ENCODE data around the gene MOB4.
A peak's percentile ranks its signal among the peaks of the same experiment; 100 is the strongest.

Gene MOB4

DNA sequence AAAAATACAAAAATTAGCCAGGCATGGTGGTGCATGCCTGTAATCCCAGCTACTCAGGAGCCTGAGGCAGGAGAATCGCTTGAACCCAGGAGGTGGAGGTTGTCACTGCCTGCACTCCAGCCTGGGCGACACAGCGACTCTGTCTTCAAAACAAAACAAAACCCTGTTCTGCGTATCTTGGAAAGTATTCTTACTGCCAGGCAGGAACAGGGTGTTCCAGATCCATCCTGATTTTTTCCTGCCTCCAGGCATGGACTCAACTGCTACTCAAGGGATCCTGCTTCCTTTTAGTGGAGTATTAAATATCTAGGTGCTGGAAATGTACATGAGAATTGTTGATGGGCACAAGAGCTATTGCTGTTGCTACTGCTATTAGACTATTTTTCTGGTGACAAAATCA, 28.5 kb upstream of the MOB4 start:
- CTCF ChIA-PET = no interaction called here
- DNase-seq (ENCODE audit: extremely low spot score) = no peak
- TF ChIP-seq, protein P1, sequence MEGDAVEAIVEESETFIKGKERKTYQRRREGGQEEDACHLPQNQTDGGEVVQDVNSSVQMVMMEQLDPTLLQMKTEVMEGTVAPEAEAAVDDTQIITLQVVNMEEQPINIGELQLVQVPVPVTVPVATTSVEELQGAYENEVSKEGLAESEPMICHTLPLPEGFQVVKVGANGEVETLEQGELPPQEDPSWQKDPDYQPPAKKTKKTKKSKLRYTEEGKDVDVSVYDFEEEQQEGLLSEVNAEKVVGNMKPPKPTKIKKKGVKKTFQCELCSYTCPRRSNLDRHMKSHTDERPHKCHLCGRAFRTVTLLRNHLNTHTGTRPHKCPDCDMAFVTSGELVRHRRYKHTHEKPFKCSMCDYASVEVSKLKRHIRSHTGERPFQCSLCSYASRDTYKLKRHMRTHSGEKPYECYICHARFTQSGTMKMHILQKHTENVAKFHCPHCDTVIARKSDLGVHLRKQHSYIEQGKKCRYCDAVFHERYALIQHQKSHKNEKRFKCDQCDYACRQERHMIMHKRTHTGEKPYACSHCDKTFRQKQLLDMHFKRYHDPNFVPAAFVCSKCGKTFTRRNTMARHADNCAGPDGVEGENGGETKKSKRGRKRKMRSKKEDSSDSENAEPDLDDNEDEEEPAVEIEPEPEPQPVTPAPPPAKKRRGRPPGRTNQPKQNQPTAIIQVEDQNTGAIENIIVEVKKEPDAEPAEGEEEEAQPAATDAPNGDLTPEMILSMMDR (IDR thresholded peaks at IDR 0.05; ENCODE audit: control extremely low read depth, extremely low read depth, low read depth, missing control alignments) = no peak
- POLR2A ChIA-PET = interaction anchor here (1.1 kb wide), 1 partner anchor 12 kb away, joined by 3 read pairs; the partner anchor contains the start of gene HSPD1

DNA sequence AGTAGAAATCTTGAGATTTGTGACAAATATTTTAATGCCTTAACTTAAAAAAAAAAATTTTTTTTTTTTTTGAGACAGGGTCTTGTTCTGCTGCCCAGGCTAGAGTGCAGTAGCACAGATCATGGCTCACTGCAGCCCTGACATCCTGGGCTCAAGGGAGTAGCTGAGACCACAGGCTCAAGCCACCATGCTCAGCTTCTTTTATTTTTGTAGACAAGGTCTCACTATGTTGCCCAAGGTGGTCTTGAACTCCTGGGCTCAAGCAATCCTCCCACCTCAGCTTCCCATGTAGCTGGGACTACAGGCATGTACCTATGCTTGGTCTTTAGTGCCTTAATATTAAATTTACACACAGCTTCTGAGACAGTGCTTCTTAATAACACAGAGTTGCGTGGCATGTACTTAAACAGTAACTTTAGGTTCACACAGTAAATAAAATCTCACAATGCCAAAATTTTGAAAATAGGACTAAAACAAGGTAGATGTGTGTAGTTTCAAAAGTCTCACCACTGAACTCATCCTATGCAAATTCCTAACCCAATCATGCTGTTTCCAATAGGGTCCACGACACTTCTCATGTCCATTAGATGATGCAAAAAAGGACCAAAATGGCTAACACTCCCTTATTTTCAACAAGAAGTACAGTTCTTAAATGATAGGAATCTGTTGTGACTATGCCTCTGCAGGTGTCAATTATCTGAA, 20.3 kb upstream of the MOB4 start:
- ChIA-PET CTCF (interaction anchor here (1.0 to 1.8 kb wide), 2 partner anchors 18 to 40 kb away, joined by 3 to 6 read pairs; no protein-coding TSS in a partner anchor), POLR2A (no interaction called here)
- DNase-seq (ENCODE audit: extremely low spot score) = no peak
- TF ChIP-seq, protein P1 (IDR thresholded peaks at IDR 0.05; ENCODE audit: control extremely low read depth, extremely low read depth, low read depth, missing control alignments) = no peak

DNA sequence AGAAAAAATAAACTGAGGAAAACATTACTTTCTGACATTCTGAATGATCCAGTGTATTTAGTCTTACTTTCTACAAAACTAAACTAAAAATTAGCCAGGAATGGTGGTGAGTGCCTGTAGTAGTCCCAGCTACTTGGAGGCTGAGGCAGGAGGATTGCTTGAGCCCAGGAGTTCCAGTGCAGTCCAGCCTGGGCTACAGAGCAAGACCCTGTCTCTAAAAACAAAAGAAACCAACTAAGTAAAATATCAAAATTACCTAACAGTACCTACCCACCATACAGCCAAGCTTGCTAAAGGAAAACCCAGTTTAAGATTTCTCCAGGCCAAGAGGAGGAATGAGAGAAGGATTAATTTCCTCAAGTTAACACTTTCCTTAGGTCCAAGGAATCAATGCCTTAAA, 19.2 kb upstream of the MOB4 start:
- TF ChIP-seq, protein P1 (IDR thresholded peaks at IDR 0.05; ENCODE audit: control extremely low read depth, extremely low read depth, low read depth, missing control alignments) = no peak
- no peak for DNase-seq (ENCODE audit: extremely low spot score)
- ChIA-PET CTCF (interaction anchor here (1.0 to 1.8 kb wide), 3 partner anchors 11 to 41 kb away, joined by 3 to 6 read pairs (median 3); no protein-coding TSS in a partner anchor), POLR2A (interaction anchor here (0.8 to 1.1 kb wide), 2 partner anchors 19 to 44 kb away, joined by 3 read pairs; partner anchors contain the start of genes COQ10B and MOB4)

DNA sequence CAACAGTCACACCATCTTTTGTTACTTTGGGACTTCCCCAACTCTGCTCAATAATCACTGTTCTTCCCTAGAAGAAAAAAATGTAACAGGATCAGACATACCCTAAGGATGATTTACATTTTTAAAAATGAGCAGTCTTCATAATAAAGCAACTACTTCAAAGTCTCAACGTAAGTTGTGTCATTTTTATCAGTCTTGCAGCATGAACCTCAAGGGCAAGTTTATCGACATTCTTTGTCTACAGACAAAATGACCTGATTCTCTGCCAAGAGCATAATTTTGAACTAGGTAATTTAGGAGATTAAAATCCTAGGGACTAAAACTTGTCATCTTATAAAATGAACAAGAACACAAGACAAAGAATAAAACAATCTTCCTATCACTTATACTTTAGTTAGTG, 18.5 kb upstream of the MOB4 start:
- CTCF ChIA-PET = interaction anchor here (1.0 kb wide), 1 partner anchor 10 kb away, joined by 3 read pairs; no protein-coding TSS in a partner anchor
- POLR2A ChIA-PET = interaction anchor here (0.6 to 1.1 kb wide), 2 partner anchors 19 to 34 kb away, joined by 3 to 5 read pairs; partner anchors contain the start of gene MOB4
- TF ChIP-seq, protein P1 (IDR thresholded peaks at IDR 0.05; ENCODE audit: control extremely low read depth, extremely low read depth, low read depth, missing control alignments) = no peak
- DNase-seq (ENCODE audit: extremely low spot score) = no peak

DNA sequence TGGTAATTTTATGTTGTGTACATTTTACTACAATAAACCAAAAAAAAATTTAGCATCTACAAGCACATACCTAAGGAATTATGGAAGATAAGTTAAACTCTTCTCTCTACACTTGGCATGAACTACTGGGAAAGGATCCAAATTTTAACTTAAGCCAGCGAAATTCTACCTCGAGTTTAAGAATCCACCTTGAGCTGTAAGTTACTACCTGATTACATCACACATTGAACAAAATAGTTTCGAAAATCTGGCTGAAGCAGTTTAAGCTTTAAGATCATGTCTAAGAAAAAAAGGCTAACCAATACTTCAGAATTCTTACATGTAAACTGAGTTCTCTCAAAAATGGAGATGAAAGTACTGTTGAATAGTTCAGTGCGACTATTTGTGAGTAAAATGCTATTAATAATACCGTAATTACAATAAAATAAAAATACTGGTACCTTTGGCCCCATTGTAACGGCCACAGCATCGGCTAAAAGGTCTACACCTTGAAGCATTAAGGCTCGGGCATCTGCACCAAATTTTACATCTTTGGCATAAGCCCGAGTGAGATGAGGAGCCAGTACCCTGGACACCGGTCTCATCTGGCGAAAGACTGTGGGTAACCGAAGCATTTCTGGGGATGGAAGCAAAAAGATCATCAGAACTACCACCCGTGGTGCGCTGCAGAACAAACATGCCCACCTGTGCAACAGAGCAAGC, 17.5 kb upstream of the MOB4 start:
- TF ChIP-seq, protein P1 (IDR thresholded peaks at IDR 0.05; ENCODE audit: control extremely low read depth, extremely low read depth, low read depth, missing control alignments) = no peak
- POLR2A ChIA-PET = interaction anchor here (1.3 to 2.1 kb wide), 2 partner anchors 10 to 18 kb away, joined by 3 to 22 read pairs; partner anchors contain the start of gene MOB4
- CTCF ChIA-PET = interaction anchor here (1.0 to 1.3 kb wide), 3 partner anchors 18 to 34 kb away, joined by 3 to 4 read pairs (median 4); no protein-coding TSS in a partner anchor
- no peak for DNase-seq (ENCODE audit: extremely low spot score)

DNA sequence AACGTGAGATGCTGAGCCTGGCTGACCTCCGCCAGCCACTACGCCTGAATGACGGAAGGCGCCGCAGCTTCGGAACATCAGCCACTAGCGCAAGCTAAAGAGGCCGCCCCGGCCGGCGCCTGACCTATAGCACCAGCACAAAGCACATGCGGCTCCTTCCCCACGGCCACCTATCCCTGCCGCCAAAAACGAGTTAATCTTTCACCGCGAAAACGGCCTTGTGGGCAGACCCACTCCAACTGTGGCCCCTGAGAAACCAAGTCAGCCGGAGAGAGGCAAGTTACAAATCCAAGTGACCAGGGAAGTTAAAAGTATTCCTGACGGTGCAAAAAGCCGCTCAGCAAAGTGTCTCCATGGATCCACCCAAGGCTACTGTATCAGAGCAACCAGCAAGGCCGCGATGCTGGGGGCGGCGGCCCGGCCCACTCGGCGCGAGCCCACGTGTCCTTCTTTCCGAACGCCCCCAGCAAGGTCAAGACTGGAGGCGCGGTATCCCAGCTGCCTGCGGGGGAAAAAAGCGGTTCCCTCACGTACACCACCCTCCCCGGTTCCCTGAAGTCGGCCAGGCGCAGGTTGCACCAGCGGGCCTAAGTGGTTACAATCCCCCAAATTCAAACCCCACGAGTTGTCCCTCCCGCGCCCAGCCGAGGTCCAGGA, 16.8 kb upstream of the MOB4 start:
- TF ChIP-seq, protein P1 (IDR thresholded peaks at IDR 0.05; ENCODE audit: control extremely low read depth, extremely low read depth, low read depth, missing control alignments) = no peak

More for the DNA sequence above, 16.8 kb upstream of the MOB4 start:
- peak; percentile 63 for DNase-seq (ENCODE audit: extremely low spot score)
- POLR2A ChIA-PET = interaction anchor here (1.0 to 2.1 kb wide), 6 partner anchors 8 to 206 kb away, joined by 3 to 22 read pairs (median 12); partner anchors contain the start of genes COQ10B, MARS2 and MOB4
- CTCF ChIA-PET = interaction anchor here (1.0 to 1.3 kb wide), 4 partner anchors 17 to 77 kb away, joined by 3 to 4 read pairs (median 4); no protein-coding TSS in a partner anchor
